ENCODE results near the gene IL4I1.

IL4I1 gene

DNA sequence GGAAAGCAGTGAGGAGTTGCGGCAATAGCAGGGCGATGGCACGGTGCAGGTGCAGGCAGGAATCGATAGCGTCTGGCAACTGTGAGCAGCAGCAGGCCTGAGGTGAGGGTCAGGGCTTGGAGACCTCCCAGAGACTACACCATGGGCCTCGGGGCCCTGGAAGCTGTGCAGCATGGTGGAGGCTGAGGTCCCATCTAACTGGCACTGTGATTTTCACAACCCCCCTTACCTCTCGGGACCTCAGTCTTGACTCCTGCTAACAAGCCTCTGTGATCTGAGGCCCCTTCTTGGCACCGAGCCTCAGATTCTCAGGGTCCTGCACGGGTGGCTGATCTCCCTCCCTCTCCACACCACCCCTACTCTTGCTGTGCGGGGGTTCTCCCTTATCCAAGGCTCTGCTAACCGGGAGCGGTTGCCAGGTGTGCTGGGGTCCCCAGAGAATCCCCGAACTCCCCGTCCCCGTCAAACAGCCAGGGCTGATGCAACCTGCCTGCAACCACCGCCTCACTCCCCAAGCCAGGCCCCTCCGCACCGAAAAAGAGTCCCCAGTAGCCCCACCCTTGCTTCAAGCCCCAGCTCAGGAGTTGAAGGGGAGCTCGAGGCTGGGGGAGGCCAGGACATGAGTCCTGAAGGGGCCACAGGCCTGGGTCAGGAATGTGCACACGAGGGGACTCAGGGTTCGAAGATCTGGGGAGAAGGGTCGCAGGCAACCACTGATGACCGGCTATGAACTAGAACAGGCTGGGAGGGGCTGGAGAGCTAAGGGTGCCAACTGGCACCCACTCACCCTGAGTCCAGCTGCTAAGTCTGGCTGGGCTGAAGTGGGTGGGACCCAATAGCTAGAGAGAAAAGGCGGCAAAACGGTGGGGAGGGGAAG, 27.6 kb upstream of the IL4I1 start:
- Histone ChIP-seq H4K20me1 (ENCODE audit: insufficient read depth, low read length, poor library complexity, severe bottlenecking) (peaks cover 92% of the 10 kb centered on the region), H3K4me3 (ENCODE audit: low read length, poor library complexity, severe bottlenecking) (peak overlapping the region; percentile 69), H3K4me1 (ENCODE audit: insufficient read depth, low read length, poor library complexity, severe bottlenecking) (peaks cover 56% of the 10 kb centered on the region), H3K9ac (ENCODE audit: low read depth, low read length, poor library complexity, severe bottlenecking) (peak overlapping the region; percentile 65), H3K36me3 (ENCODE audit: insufficient read depth, low read length) (peaks cover 35% of the 10 kb centered on the region; the same call in 1 of the 2 replicates), H3K4me2 (ENCODE audit: low read depth, low read length, poor library complexity, severe bottlenecking) (peak overlapping the region; percentile 96), H2AFZ (ENCODE audit: low read length) (no peak overlapping the region), H3K9me3 (ENCODE audit: insufficient read depth, low read depth, low read length) (no peaks in the 10 kb centered on the region), H3F3A (ENCODE audit: low read depth) (no peaks in the 10 kb centered on the region), H3K9me2 (replicated peaks; ENCODE audit: low read depth, low read length) (no peaks in the 10 kb centered on the region), H3K79me2 (ENCODE audit: insufficient read depth, low read length) (peaks cover 100% of the 10 kb centered on the region), H3K27me3 (ENCODE audit: insufficient read depth, low read length, poor library complexity, severe bottlenecking) (peaks cover 7% of the 10 kb centered on the region)
- TF ChIP-seq EZH2phosphoT487 (IDR thresholded peaks at IDR 0.05; ENCODE audit: borderline replicate concordance) = no peak
- TF ChIP-seq CTCF (conservative IDR thresholded peaks at IDR 0.05; ENCODE audit: low read length) = no peak

GRCh38 chr19:49923055-49924003, 26.6 kb upstream of the IL4I1 start:
- H3K4me3 ChIP-seq (ENCODE audit: low read length, poor library complexity, severe bottlenecking) = peak overlapping the region; percentile 69
- no peaks in the 10 kb centered on the region for H3K9me2 ChIP-seq (replicated peaks; ENCODE audit: low read depth, low read length)
- peak overlapping the region; percentile 65 for H3K9ac ChIP-seq (ENCODE audit: low read depth, low read length, poor library complexity, severe bottlenecking)
- peak overlapping the region; percentile 96 for H3K4me2 ChIP-seq (ENCODE audit: low read depth, low read length, poor library complexity, severe bottlenecking)
- no peaks in the 10 kb centered on the region for H3F3A ChIP-seq (ENCODE audit: low read depth)
- no peaks in the 10 kb centered on the region for H3K9me3 ChIP-seq (ENCODE audit: insufficient read depth, low read depth, low read length)
- peaks cover 99% of the 10 kb centered on the region for H3K79me2 ChIP-seq (ENCODE audit: insufficient read depth, low read length)
- no peak for TF ChIP-seq CTCF (conservative IDR thresholded peaks at IDR 0.05; ENCODE audit: low read length)
- no peak for TF ChIP-seq EZH2phosphoT487 (IDR thresholded peaks at IDR 0.05; ENCODE audit: borderline replicate concordance)
- peaks cover 93% of the 10 kb centered on the region for H4K20me1 ChIP-seq (ENCODE audit: insufficient read depth, low read length, poor library complexity, severe bottlenecking)
- no peaks in the 10 kb centered on the region for H3K27me3 ChIP-seq (ENCODE audit: insufficient read depth, low read length, poor library complexity, severe bottlenecking)
- no peak overlapping the region for H2AFZ ChIP-seq (ENCODE audit: low read length)
- H3K4me1 ChIP-seq (ENCODE audit: insufficient read depth, low read length, poor library complexity, severe bottlenecking) = peaks cover 56% of the 10 kb centered on the region
- peaks cover 38% of the 10 kb centered on the region; the same call in 1 of the 2 replicates for H3K36me3 ChIP-seq (ENCODE audit: insufficient read depth, low read length)

DNA sequence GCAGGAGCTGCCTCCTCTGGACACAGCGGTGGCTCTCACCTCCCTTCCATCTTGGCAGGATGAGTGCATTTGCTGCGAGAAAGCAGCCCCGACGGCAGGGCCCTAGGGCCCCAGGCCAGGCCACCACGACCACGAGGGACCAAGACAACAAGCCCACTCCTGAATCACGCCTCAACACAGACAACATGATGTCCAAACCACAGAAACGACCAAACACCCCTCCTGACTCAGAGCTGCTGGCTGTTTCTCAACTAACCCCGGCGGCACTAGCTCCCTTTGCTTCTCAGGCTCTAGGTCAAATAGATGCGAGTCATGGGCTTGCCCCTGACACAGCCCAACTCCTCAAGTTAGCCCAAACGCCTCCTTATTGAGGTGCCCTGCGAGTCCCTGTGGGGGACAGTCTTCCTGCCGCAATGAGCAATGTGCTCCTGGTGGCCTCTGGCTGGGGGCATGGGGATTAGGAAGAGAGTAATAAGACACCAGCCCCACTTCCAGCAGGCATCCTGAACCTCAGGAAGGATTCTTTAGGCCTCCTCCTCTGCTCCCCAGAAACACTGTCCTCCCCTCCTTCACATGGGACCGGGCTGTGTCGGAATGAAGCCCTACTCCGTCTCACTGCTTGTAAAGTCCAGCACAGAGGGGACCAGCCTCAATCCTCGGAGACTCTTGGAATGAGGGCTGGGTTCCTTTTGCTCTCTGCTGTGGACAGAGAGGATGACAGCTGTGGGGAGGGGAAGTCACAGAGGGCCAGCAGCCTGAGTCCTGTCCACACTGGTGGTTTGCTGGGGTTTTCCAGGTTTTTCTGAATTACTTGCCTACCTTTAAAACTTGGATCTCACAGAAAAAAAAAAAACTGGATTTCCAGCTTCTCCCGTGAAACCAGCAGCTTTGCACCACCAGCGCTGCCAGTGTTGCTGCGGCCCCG, 25.4 kb upstream of the IL4I1 start:
- peak overlapping the region; percentile 96 for H3K4me2 ChIP-seq (ENCODE audit: low read depth, low read length, poor library complexity, severe bottlenecking)
- H3K9ac ChIP-seq (ENCODE audit: low read depth, low read length, poor library complexity, severe bottlenecking) = no peak overlapping the region

More for the DNA sequence above, 25.4 kb upstream of the IL4I1 start:
- no peak for TF ChIP-seq CTCF (conservative IDR thresholded peaks at IDR 0.05; ENCODE audit: low read length)
- no peak for TF ChIP-seq EZH2phosphoT487 (IDR thresholded peaks at IDR 0.05; ENCODE audit: borderline replicate concordance)
- no peaks in the 10 kb centered on the region for H3K27me3 ChIP-seq (ENCODE audit: insufficient read depth, low read length, poor library complexity, severe bottlenecking)
- no peaks in the 10 kb centered on the region for H3K9me3 ChIP-seq (ENCODE audit: insufficient read depth, low read depth, low read length)
- H3K79me2 ChIP-seq (ENCODE audit: insufficient read depth, low read length) = peaks cover 99% of the 10 kb centered on the region
- H3F3A ChIP-seq (ENCODE audit: low read depth) = no peaks in the 10 kb centered on the region
- H3K4me3 ChIP-seq (ENCODE audit: low read length, poor library complexity, severe bottlenecking) = peak overlapping the region; percentile 20
- H4K20me1 ChIP-seq (ENCODE audit: insufficient read depth, low read length, poor library complexity, severe bottlenecking) = peaks cover 92% of the 10 kb centered on the region
- H3K4me1 ChIP-seq (ENCODE audit: insufficient read depth, low read length, poor library complexity, severe bottlenecking) = peaks cover 48% of the 10 kb centered on the region
- H2AFZ ChIP-seq (ENCODE audit: low read length) = no peak overlapping the region
- peaks cover 49% of the 10 kb centered on the region; the same call in 1 of the 2 replicates for H3K36me3 ChIP-seq (ENCODE audit: insufficient read depth, low read length)
- no peaks in the 10 kb centered on the region for H3K9me2 ChIP-seq (replicated peaks; ENCODE audit: low read depth, low read length)
